Right kidney (tissue), 1 donor: ENCODE results near the gene TRHDE.

Experiments used
- DNase-seq: peaks from one replicate; pipeline ENCODE4 v3.0.0-alpha.2; 2016

TRHDE gene

GRCh38 chr12:72273851-72274351 lies 1.7 kb downstream of the TRHDE start:
- DNase-seq = no peak

- no peak for DNase-seq
Observed at GRCh38 chr12:72274931-72275330, 2.8 kb downstream of the TRHDE start.

GRCh38 chr12:72275526-72275925 lies 3.4 kb downstream of the TRHDE start:
- DNase-seq = no peak

GRCh38 chr12:72276181-72276805 lies 4.1 kb downstream of the TRHDE start:
- no peak for DNase-seq

- no peak for DNase-seq
Observed at GRCh38 chr12:72277415-72277814, 5.2 kb downstream of the TRHDE start.

GRCh38 chr12:72278894-72279293 lies 6.7 kb downstream of the TRHDE start:
- no peak for DNase-seq

GRCh38 chr12:72281126-72281525 lies 9.0 kb downstream of the TRHDE start:
- no peak for DNase-seq

GRCh38 chr12:72282721-72283120 lies 10.6 kb downstream of the TRHDE start:
- DNase-seq = no peak

GRCh38 chr12:72285861-72286260 lies 13.7 kb downstream of the TRHDE start:
- no peak for DNase-seq

- no peak for DNase-seq
Observed at GRCh38 chr12:72286526-72286925, 14.4 kb downstream of the TRHDE start.

- no peak for DNase-seq
Observed at GRCh38 chr12:72288436-72288835, 16.3 kb downstream of the TRHDE start.

GRCh38 chr12:72288911-72289310 lies 16.7 kb downstream of the TRHDE start:
- no peak for DNase-seq

- no peak for DNase-seq
Observed at GRCh38 chr12:72289633-72290032, 17.5 kb downstream of the TRHDE start.

GRCh38 chr12:72291175-72291574 lies 19.0 kb downstream of the TRHDE start:
- DNase-seq = no peak

GRCh38 chr12:72293701-72294100 lies 21.5 kb downstream of the TRHDE start:
- no peak for DNase-seq

GRCh38 chr12:72295101-72295500 lies 22.9 kb downstream of the TRHDE start:
- DNase-seq = no peak

- DNase-seq = no peak
Observed at GRCh38 chr12:72295744-72296143, 23.6 kb downstream of the TRHDE start.

- DNase-seq = no peak
Observed at GRCh38 chr12:72296389-72296788, 24.2 kb downstream of the TRHDE start.

GRCh38 chr12:72297666-72298065 lies 25.5 kb downstream of the TRHDE start:
- no peak for DNase-seq

- no peak for DNase-seq
Observed at GRCh38 chr12:72300728-72301127, 28.6 kb downstream of the TRHDE start.

- no peak for DNase-seq
Observed at GRCh38 chr12:72304751-72305150, 32.6 kb downstream of the TRHDE start.

- DNase-seq = no peak
Observed at GRCh38 chr12:72307229-72307628, 35.1 kb downstream of the TRHDE start.

GRCh38 chr12:72311946-72312345 lies 39.8 kb downstream of the TRHDE start:
- no peak for DNase-seq

GRCh38 chr12:72313806-72314205 lies 41.6 kb downstream of the TRHDE start:
- no peak for DNase-seq

GRCh38 chr12:72315858-72316257 lies 43.7 kb downstream of the TRHDE start:
- DNase-seq = no peak
